Neuronal stem cell (in vitro differentiated cells): ENCODE results near the gene ABLIM2.

Source experiments
- DNase-seq: peaks from one replicate; pipeline ENCODE4 v3.0.0-alpha.2; 2013; ENCODE audit warnings: low spot score
- H2AFZ ChIP-seq: one replicate; pipeline ENCODE4 v1.6.1; 2013; ENCODE audit warnings: mild to moderate bottlenecking, low read length, inconsistent platforms
- H2AK5ac ChIP-seq: 2 replicates; pipeline ENCODE4 v1.6.1; 2013; ENCODE audit warnings: low read depth, mild to moderate bottlenecking, inconsistent platforms, low read length, moderate library complexity, mixed read lengths
- H2BK120ac ChIP-seq: 2 replicates; pipeline ENCODE4 v1.6.1; 2013; ENCODE audit warnings: low read depth, mild to moderate bottlenecking, inconsistent platforms, low read length, moderate library complexity, mixed read lengths
- H2BK12ac ChIP-seq: one replicate; pipeline ENCODE4 v1.6.1; 2013; ENCODE audit warnings: low read length, inconsistent platforms
- H2BK15ac ChIP-seq: 2 replicates; pipeline ENCODE4 v1.6.1; 2013; ENCODE audit warnings: mild to moderate bottlenecking, low read length, inconsistent platforms, mixed read lengths
- H2BK5ac ChIP-seq: one replicate; pipeline ENCODE4 v1.6.1; 2013; ENCODE audit warnings: inconsistent platforms, mild to moderate bottlenecking, low read length, moderate library complexity
- H3K14ac ChIP-seq: one replicate; pipeline ENCODE4 v1.6.1; 2013; ENCODE audit warnings: low read length, inconsistent platforms
- H3K18ac ChIP-seq: 2 replicates; pipeline ENCODE4 v1.6.1; 2013; ENCODE audit warnings: low read length, inconsistent platforms
- H3K23ac ChIP-seq: 2 replicates; pipeline ENCODE4 v1.6.1; 2013; ENCODE audit warnings: low read depth, mild to moderate bottlenecking, mixed read lengths, low read length, inconsistent platforms; ENCODE audit not compliant: poor library complexity
- H3K27ac ChIP-seq: replicated peaks from 3 replicates; pipeline ENCODE4 v1.5.1; 2013; ENCODE audit warnings: low read length, inconsistent platforms
- H3K27me3 ChIP-seq, 3 experiments: 2 replicates each; pipeline ENCODE4 v1.6.1; 2013; ENCODE audit warnings: low read length in 3 of 3, mild to moderate bottlenecking in 2 of 3, inconsistent platforms in 1 of 3, low read depth in 1 of 3, mixed read lengths in 1 of 3, moderate library complexity in 1 of 3; ENCODE audit not compliant: control insufficient read depth in 3 of 3, insufficient read depth in 3 of 3
- H3K36me3 ChIP-seq, 2 donors: replicated peaks in 1 of 2; 2 replicates each; pipeline ENCODE4 v1.6.1; 2013; ENCODE audit warnings: low read length in 2 of 2; ENCODE audit not compliant: control insufficient read depth in 2 of 2, insufficient read depth in 2 of 2
- H3K4ac ChIP-seq: 2 replicates; pipeline ENCODE4 v1.6.1; 2013; ENCODE audit warnings: inconsistent platforms, mild to moderate bottlenecking, low read length, moderate library complexity
- H3K4me1 ChIP-seq, 2 donors: 1 replicate in 1 of 2; 2 replicates in 1 of 2; pipeline ENCODE4 v1.6.1; 2013; ENCODE audit warnings: low read length in 2 of 2, low read depth in 1 of 2; ENCODE audit not compliant: control insufficient read depth in 2 of 2, insufficient read depth in 1 of 2
- H3K4me2 ChIP-seq: one replicate; pipeline ENCODE4 v1.6.1; 2013; ENCODE audit warnings: mild to moderate bottlenecking, low read length, inconsistent platforms; ENCODE audit not compliant: insufficient read depth, poor library complexity, severe bottlenecking
- H3K4me3 ChIP-seq, 2 donors: 2 replicates each; pipeline ENCODE4 v1.5.1; 2013; ENCODE audit warnings: low read length in 2 of 2, mild to moderate bottlenecking in 2 of 2, inconsistent platforms in 1 of 2, moderate library complexity in 1 of 2
- H3K79me1 ChIP-seq: one replicate; pipeline ENCODE4 v1.6.1; 2013; ENCODE audit warnings: low read depth, mild to moderate bottlenecking, inconsistent platforms, low read length, moderate library complexity
- H3K9ac ChIP-seq: one replicate; pipeline ENCODE4 v1.6.1; 2013; ENCODE audit warnings: mild to moderate bottlenecking, low read depth, low read length, inconsistent platforms; ENCODE audit not compliant: poor library complexity
- H3K9me3 ChIP-seq, 2 donors: replicated peaks in 1 of 2; 2 replicates each; pipeline versions ENCODE3 to v1.6.1; 2013; ENCODE audit warnings: low read length in 2 of 2, mild to moderate bottlenecking in 2 of 2, inconsistent platforms in 1 of 2, low read depth in 1 of 2, mixed read lengths in 1 of 2, moderate library complexity in 1 of 2; ENCODE audit not compliant: control insufficient read depth in 2 of 2, insufficient read depth in 1 of 2
- H4K8ac ChIP-seq: one replicate; pipeline ENCODE4 v1.6.1; 2013; ENCODE audit warnings: low read depth, mild to moderate bottlenecking, inconsistent platforms, low read length, moderate library complexity
- H4K91ac ChIP-seq: one replicate; pipeline ENCODE4 v1.6.1; 2013; ENCODE audit warnings: low read length, low read depth, mild to moderate bottlenecking, inconsistent platforms; ENCODE audit not compliant: poor library complexity
- WGBS, 2 donors: extraction: QIAGEN DNeasy Blood & Tissue Kit; methylation state at CpG; one replicate each; pipeline ENCODE4 v1.1.7; 2013; ENCODE audit warnings: missing lambda C conversion rate in 2 of 2, mixed read lengths in 1 of 2; ENCODE audit not compliant: insufficient read length in 2 of 2, insufficient replicate concordance in 1 of 2; ENCODE audit errors: extremely low coverage in 2 of 2; 5-methylcytosine and 5-hydroxymethylcytosine counted together

ABLIM2 gene

GRCh38 chr4:8174970-8175369, 16.4 kb upstream of the ABLIM2 start:
- H3K4me1 ChIP-seq = peaks cover 0 to 5% of the 10 kb centered on the region in 2 donors
- no peak overlapping the region for H2BK12ac ChIP-seq
- no peak overlapping the region for H3K18ac ChIP-seq
- H2AFZ ChIP-seq = no peak overlapping the region
- H3K4ac ChIP-seq = no peak overlapping the region
- H2BK120ac ChIP-seq = no peak overlapping the region
- peaks cover 0 to 3% (median 0%) of the 10 kb centered on the region in 3 experiments for H3K27me3 ChIP-seq
- H2AK5ac ChIP-seq = no peak overlapping the region
- H3K27ac ChIP-seq = no peak overlapping the region
- no peak overlapping the region for H4K8ac ChIP-seq
- H3K4me3 ChIP-seq = no peak overlapping the region
- WGBS, 2 donors = no CpG with 5 or more reads among the region's 3 CpGs
- no peak overlapping the region for H4K91ac ChIP-seq
- H3K4me2 ChIP-seq = no peak overlapping the region
- no peak overlapping the region for H3K14ac ChIP-seq
- no peak overlapping the region for H3K9ac ChIP-seq
- no peak overlapping the region for H2BK5ac ChIP-seq
- H3K9me3 ChIP-seq = no peaks in the 10 kb centered on the region
- H3K23ac ChIP-seq = no peak overlapping the region
- H3K79me1 ChIP-seq = no peaks in the 10 kb centered on the region
- no peaks in the 10 kb centered on the region for H3K36me3 ChIP-seq
- no peak for DNase-seq
- H2BK15ac ChIP-seq = no peak overlapping the region

GRCh38 chr4:8173492-8174242, 15.1 kb upstream of the ABLIM2 start:
- WGBS, 2 donors = no CpG with 5 or more reads among the region's 13 CpGs
- Histone ChIP-seq H3K9ac (no peak overlapping the region), H3K9me3 (peaks cover 0 to 3% of the 10 kb centered on the region in 2 donors)

GRCh38 chr4:8171984-8172924, 13.6 kb upstream of the ABLIM2 start:
- Histone ChIP-seq H3K4me1 (peaks cover 0 to 1% of the 10 kb centered on the region in 2 donors), H3K9ac (peak overlapping the region; percentile 16), H2BK15ac (no peak overlapping the region), H3K9me3 (peaks cover 0 to 7% of the 10 kb centered on the region in 2 donors), H3K4me3 (no peak overlapping the region), H3K4ac (no peak overlapping the region), H3K14ac (no peak overlapping the region), H2BK5ac (peak overlapping the region; percentile 78), H3K4me2 (no peak overlapping the region), H3K18ac (peak overlapping the region; percentile 35), H3K79me1 (no peaks in the 10 kb centered on the region), H3K36me3 (no peaks in the 10 kb centered on the region), H4K91ac (no peak overlapping the region), H3K23ac (no peak overlapping the region), H2BK12ac (no peak overlapping the region), H3K27ac (no peak overlapping the region), H2AK5ac (peak overlapping the region; percentile 73), H2AFZ (no peak overlapping the region), H4K8ac (no peak overlapping the region), H3K27me3 (peaks cover 0 to 3% (median 0%) of the 10 kb centered on the region in 3 experiments), H2BK120ac (no peak overlapping the region)
- DNase-seq = no peak
- no CpG with 5 or more reads among the region's 36 CpGs for WGBS, 2 donors

More at GRCh38 chr4:8173492-8174242, 15.1 kb upstream of the ABLIM2 start:
- Histone ChIP-seq H3K18ac (no peak overlapping the region), H2BK5ac (no peak overlapping the region), H2BK12ac (no peak overlapping the region), H2BK15ac (peak overlapping the region; percentile 81), H2AK5ac (peak overlapping the region; percentile 58), H3K79me1 (no peaks in the 10 kb centered on the region), H3K14ac (no peak overlapping the region), H4K8ac (no peak overlapping the region), H2AFZ (no peak overlapping the region), H3K36me3 (no peaks in the 10 kb centered on the region), H3K4me3 (no peak overlapping the region), H3K27me3 (peaks cover 0 to 3% (median 0%) of the 10 kb centered on the region in 3 experiments), H3K4ac (no peak overlapping the region), H3K4me2 (no peak overlapping the region), H2BK120ac (no peak overlapping the region), H3K27ac (no peak overlapping the region), H3K23ac (no peak overlapping the region), H4K91ac (no peak overlapping the region), H3K4me1 (peaks cover 0 to 1% of the 10 kb centered on the region in 2 donors)
- no peak for DNase-seq

GRCh38 chr4:8171266-8171665, 12.7 kb upstream of the ABLIM2 start:
- peaks cover 0 to 7% of the 10 kb centered on the region in 2 donors for H3K9me3 ChIP-seq
- no peak overlapping the region for H3K14ac ChIP-seq
- H2BK5ac ChIP-seq = no peak overlapping the region
- no peak overlapping the region for H3K27ac ChIP-seq
- no peak for DNase-seq
- peak overlapping the region; percentile 6 for H2BK15ac ChIP-seq
- H3K4me1 ChIP-seq = no peaks in the 10 kb centered on the region
- no peak overlapping the region for H3K4ac ChIP-seq
- no peak overlapping the region for H4K91ac ChIP-seq
- H3K36me3 ChIP-seq = no peaks in the 10 kb centered on the region
- no peak overlapping the region for H2BK12ac ChIP-seq
- no peak overlapping the region for H4K8ac ChIP-seq
- H3K27me3 ChIP-seq = peaks cover 0 to 3% (median 0%) of the 10 kb centered on the region in 3 experiments
- H3K9ac ChIP-seq = peak overlapping the region; percentile 17
- no peak overlapping the region for H2AFZ ChIP-seq
- peak overlapping the region; percentile 59 for H3K18ac ChIP-seq
- no peak overlapping the region for H3K4me2 ChIP-seq
- H2AK5ac ChIP-seq = no peak overlapping the region
- H3K23ac ChIP-seq = peak overlapping the region; percentile 68
- WGBS, 2 donors = no CpG with 5 or more reads among the region's 7 CpGs
- no peak overlapping the region for H3K4me3 ChIP-seq
- H3K79me1 ChIP-seq = no peaks in the 10 kb centered on the region
- H2BK120ac ChIP-seq = no peak overlapping the region
